A673 (cell line): ENCODE measurements around the gene BEST1. TPM values are rescaled to one million over a fixed set of nuclear protein-coding genes. Genes with fewer than 3 reads are reported as not detected.
"Not testable (repeated sequence)": the region's sequence is repeated elsewhere in the genome, so short reads cannot be mapped to it uniquely, and the experiment has no call there.

ENCODE experiments used
- BruUV-seq: library from RNA; stranded (reverse); fragments of 400-500 nt; replicated peaks from 2 replicates; lab custom pipeline; 2021; lab: Mats Ljungman, UMichigan
- CTCF ChIA-PET: fragments of 300-600 bp; sonication (Branson Sonifier 250); formaldehyde crosslinking; loops from one replicate; lab custom pipeline; 2022; ENCODE audit warnings: antibody characterized with exemption; lab: Charles Lee
- POLR2A ChIA-PET: fragments of 300-600 bp; sonication (Branson Sonifier 250); formaldehyde crosslinking; loops from one replicate; lab custom pipeline; 2022; ENCODE audit warnings: antibody characterized with exemption; ENCODE audit not compliant: low non-redundant PET; lab: Charles Lee
- DNase-seq: peaks from one replicate; pipeline ENCODE4 v3.0.0-alpha.2; 2015; ENCODE audit warnings: low spot score
- H3K27ac ChIP-seq: fragments of 200-600 bp; sonication (generic); 2 replicates; pipeline ENCODE4 v1.5.1; 2016; ENCODE audit warnings: mixed run types, low read depth, mild to moderate bottlenecking, mixed read lengths, antibody characterized with exemption, low read length; ENCODE audit not compliant: poor library complexity, severe bottlenecking
- H3K27me3 ChIP-seq: fragments of 200-600 bp; sonication (generic); replicated peaks from 2 replicates; pipeline ENCODE4 v1.6.1; 2017; ENCODE audit warnings: mixed run types, low read depth, mild to moderate bottlenecking, mixed read lengths, antibody characterized with exemption, low read length; ENCODE audit not compliant: insufficient read depth, poor library complexity
- H3K36me3 ChIP-seq: fragments of 200-600 bp; sonication (generic); 2 replicates; pipeline ENCODE4 v1.6.1; 2016; ENCODE audit warnings: mixed run types, mild to moderate bottlenecking, mixed read lengths, antibody characterized with exemption, low read length; ENCODE audit not compliant: insufficient read depth, poor library complexity, severe bottlenecking
- H3K4me1 ChIP-seq: fragments of 200-600 bp; sonication (generic); 2 replicates; pipeline ENCODE4 v1.6.1; 2017; ENCODE audit warnings: mixed run types, mild to moderate bottlenecking, mixed read lengths, antibody characterized with exemption, low read length; ENCODE audit not compliant: insufficient read depth, poor library complexity, severe bottlenecking
- H3K4me3 ChIP-seq: fragments of 200-600 bp; sonication (generic); 2 replicates; pipeline ENCODE4 v1.5.1; 2016; ENCODE audit warnings: low read depth, mixed run types, mild to moderate bottlenecking, mixed read lengths, low read length; ENCODE audit not compliant: poor library complexity, severe bottlenecking
- H3K9me3 ChIP-seq: fragments of 200-600 bp; sonication (generic); 2 replicates; pipeline ENCODE4 v1.6.1; 2016; ENCODE audit warnings: mixed run types, low read depth, mild to moderate bottlenecking, mixed read lengths, antibody characterized with exemption, low read length; ENCODE audit not compliant: poor library complexity, severe bottlenecking
- EZH2 ChIP-seq: fragments of 200-600 bp; sonication (generic); IDR thresholded peaks from 2 replicates; pipeline ENCODE4 v1.6.1; 2017; ENCODE audit warnings: borderline replicate concordance, low read depth, mild to moderate bottlenecking, mixed read lengths, antibody characterized with exemption, low read length; ENCODE audit not compliant: poor library complexity, severe bottlenecking
- intact Hi-C: fragments of 100-400 bp; cut with micrococcal nuclease; formaldehyde crosslinking; loops from one replicate; pipeline ENCODE4 v1.10.0; 2022; ENCODE audit not compliant: unreplicated experiment
- total RNA-seq: library from RNA; stranded (reverse); gene quantifications from 2 replicates; pipeline ENCODE4 v1.2.3, GENCODE V29; 2021
- TF ChIP-seq, protein P1 (sequence below): fragments of 300-800, 200-600 bp; sonication (generic); conservative IDR thresholded peaks from 2 replicates; pipeline ENCODE4 v1.5.1; 2017; ENCODE audit warnings: low read depth, mild to moderate bottlenecking, antibody characterized with exemption, low read length, moderate library complexity, mixed read lengths

BEST1 gene
- total RNA-seq, 1 experiment from 2014 or later, result 5.3 TPM

DNA sequence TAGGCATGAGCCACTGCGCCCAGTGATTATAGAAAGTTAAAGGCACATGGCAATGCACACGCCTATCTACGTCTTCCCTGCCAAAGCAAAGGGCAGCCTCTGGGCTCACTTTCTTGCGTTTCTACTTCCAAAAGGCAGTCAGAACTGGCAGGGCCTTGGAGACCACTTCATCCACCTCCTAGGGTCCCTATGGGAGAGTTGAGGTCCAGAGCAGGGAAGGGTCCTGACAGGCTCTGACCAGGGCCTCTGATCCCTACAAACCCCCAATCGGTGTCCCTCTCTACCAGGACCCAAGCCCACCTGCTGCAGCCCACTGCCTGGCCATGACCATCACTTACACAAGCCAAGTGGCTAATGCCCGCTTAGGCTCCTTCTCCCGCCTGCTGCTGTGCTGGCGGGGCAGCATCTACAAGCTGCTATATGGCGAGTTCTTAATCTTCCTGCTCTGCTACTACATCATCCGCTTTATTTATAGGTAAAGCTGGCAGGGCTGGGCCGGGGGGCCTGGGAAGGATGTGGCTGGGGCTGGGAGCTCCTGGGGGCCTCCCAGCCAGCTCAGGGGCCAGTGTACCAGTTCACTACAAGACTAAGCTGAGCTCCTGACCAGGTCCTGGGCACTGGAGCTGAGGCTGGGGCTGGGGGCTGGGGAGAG is 1.5 kb downstream of the BEST1 start:
- peaks cover 39% of the 10 kb centered on the region for H3K4me1 ChIP-seq
- POLR2A ChIA-PET, result interaction anchor here (0.5 to 1.1 kb wide), 3 partner anchors 19 to 606 kb away, joined by 3 to 6 read pairs (median 4); no protein-coding TSS in a partner anchor

GRCh38 chr11:61952882-61953281 is 2.7 kb downstream of the BEST1 start:
- intact Hi-C loops, result no loop called here
- Histone ChIP-seq H3K4me1 (peaks cover 31% of the 10 kb centered on the region), H3K4me3 (no peak overlapping the region), H3K36me3 (no peaks in the 10 kb centered on the region), H3K27me3 (no peaks in the 10 kb centered on the region), H3K9me3 (no peaks in the 10 kb centered on the region), H3K27ac (no peak overlapping the region)
- DNase-seq, result no peak
- no TSS peak for BruUV-seq
- CTCF ChIA-PET, result interaction anchor here (0.6 to 0.7 kb wide), 2 partner anchors 100 to 1038 kb away, joined by 3 to 8 read pairs; no protein-coding TSS in a partner anchor
- TF ChIP-seq, protein P1, sequence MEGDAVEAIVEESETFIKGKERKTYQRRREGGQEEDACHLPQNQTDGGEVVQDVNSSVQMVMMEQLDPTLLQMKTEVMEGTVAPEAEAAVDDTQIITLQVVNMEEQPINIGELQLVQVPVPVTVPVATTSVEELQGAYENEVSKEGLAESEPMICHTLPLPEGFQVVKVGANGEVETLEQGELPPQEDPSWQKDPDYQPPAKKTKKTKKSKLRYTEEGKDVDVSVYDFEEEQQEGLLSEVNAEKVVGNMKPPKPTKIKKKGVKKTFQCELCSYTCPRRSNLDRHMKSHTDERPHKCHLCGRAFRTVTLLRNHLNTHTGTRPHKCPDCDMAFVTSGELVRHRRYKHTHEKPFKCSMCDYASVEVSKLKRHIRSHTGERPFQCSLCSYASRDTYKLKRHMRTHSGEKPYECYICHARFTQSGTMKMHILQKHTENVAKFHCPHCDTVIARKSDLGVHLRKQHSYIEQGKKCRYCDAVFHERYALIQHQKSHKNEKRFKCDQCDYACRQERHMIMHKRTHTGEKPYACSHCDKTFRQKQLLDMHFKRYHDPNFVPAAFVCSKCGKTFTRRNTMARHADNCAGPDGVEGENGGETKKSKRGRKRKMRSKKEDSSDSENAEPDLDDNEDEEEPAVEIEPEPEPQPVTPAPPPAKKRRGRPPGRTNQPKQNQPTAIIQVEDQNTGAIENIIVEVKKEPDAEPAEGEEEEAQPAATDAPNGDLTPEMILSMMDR, result no peak
- TF ChIP-seq EZH2, result no peak
- POLR2A ChIA-PET, result interaction anchor here (0.5 kb wide), 1 partner anchor 27 kb away, joined by 3 read pairs; no protein-coding TSS in a partner anchor

More for the DNA sequence above, 1.5 kb downstream of the BEST1 start:
- CTCF ChIA-PET, result interaction anchor here (2.8 to 3.2 kb wide), 2 partner anchors 130 to 156 kb away, joined by 11 to 17 read pairs; no protein-coding TSS in a partner anchor
- intact Hi-C loops, result no loop called here
- H3K27ac ChIP-seq, result no peak overlapping the region
- no peaks in the 10 kb centered on the region for H3K36me3 ChIP-seq
- no peaks in the 10 kb centered on the region for H3K9me3 ChIP-seq
- H3K4me3 ChIP-seq, result no peak overlapping the region
- no peak for DNase-seq
- H3K27me3 ChIP-seq, result no peaks in the 10 kb centered on the region
- BruUV-seq, result no TSS peak
- no peak for TF ChIP-seq EZH2
- TF ChIP-seq, protein P1, result no peak

- H3K27ac ChIP-seq, intact Hi-C loops, POLR2A ChIA-PET, BruUV-seq, H3K4me3 ChIP-seq, H3K27me3 ChIP-seq, DNase-seq, H3K9me3 ChIP-seq, H3K36me3 ChIP-seq: not testable (repeated sequence)
- CTCF ChIA-PET, result interaction anchor here (0.6 kb wide), 1 partner anchor 100 kb away, joined by 8 read pairs; no protein-coding TSS in a partner anchor
- H3K4me1 ChIP-seq, result peaks cover 25% of the 10 kb centered on the region
These were observed 3.5 kb downstream of the BEST1 start for GRCh38 chr11:61953632-61954031.
